IMR-90 (cell line): ENCODE results near the gene CTNNA1. TPM values are rescaled to one million over a fixed set of nuclear protein-coding genes. Genes with fewer than 3 reads are reported as not detected.
A peak's percentile ranks its signal among the peaks of the same experiment; 100 is the strongest.

ENCODE experiments used
- ATAC-seq: fragments of 200-7000 bp; cut with Tn5 transposase; 2 replicates; pipeline ENCODE4 v1.9.1; 2020; ENCODE audit warnings: low read depth, mild to moderate bottlenecking, moderate library complexity
- BruUV-seq: library from RNA; stranded (reverse); fragments of 400-500 nt; replicated peaks from 2 replicates; lab custom pipeline; 2021; lab: Mats Ljungman, UMichigan
- CTCF ChIA-PET: fragments of 300-600 bp; formaldehyde crosslinking; extraction: SDS; loops from one replicate; lab custom pipeline; 2021; ENCODE audit warnings: antibody characterized with exemption; lab: Yijun Ruan, JAX
- POLR2A ChIA-PET: fragments of 300-600 bp; sonication (Branson Sonifier 250); formaldehyde crosslinking; loops from one replicate; lab custom pipeline; 2022; ENCODE audit warnings: antibody characterized with exemption; ENCODE audit not compliant: unreplicated experiment; lab: Charles Lee
- DNase-seq: peaks from one replicate; pipeline ENCODE4 v3.0.0; 2013
- H2AFZ ChIP-seq: replicated peaks from 2 replicates; pipeline ENCODE3; 2013; ENCODE audit warnings: low read length, mild to moderate bottlenecking; ENCODE audit not compliant: poor library complexity
- H2AK5ac ChIP-seq: 2 replicates; pipeline ENCODE4 v1.6.1; 2013; ENCODE audit warnings: low read depth, low read length, inconsistent platforms
- H2AK9ac ChIP-seq: replicated peaks from 2 replicates; pipeline ENCODE3; 2013; ENCODE audit warnings: mild to moderate bottlenecking, low read depth, low read length, moderate library complexity; ENCODE audit not compliant: poor library complexity
- H2BK120ac ChIP-seq: 2 replicates; pipeline ENCODE4 v1.6.1; 2013; ENCODE audit warnings: low read depth, low read length, inconsistent platforms
- H2BK15ac ChIP-seq: 3 replicates; pipeline ENCODE4 v1.6.1; 2013; ENCODE audit warnings: low read depth, low read length, inconsistent platforms
- H2BK20ac ChIP-seq: 2 replicates; pipeline ENCODE4 v1.6.1; 2013; ENCODE audit warnings: low read depth, mild to moderate bottlenecking, inconsistent platforms, low read length, moderate library complexity
- H2BK5ac ChIP-seq: 2 replicates; pipeline ENCODE4 v1.6.1; 2013; ENCODE audit warnings: mild to moderate bottlenecking, low read depth, low read length, inconsistent platforms; ENCODE audit not compliant: poor library complexity, severe bottlenecking
- H3K14ac ChIP-seq: replicated peaks from 2 replicates; pipeline ENCODE4 v1.6.1; 2013; ENCODE audit warnings: low read depth, low read length, inconsistent platforms
- H3K18ac ChIP-seq: 2 replicates; pipeline ENCODE4 v1.6.1; 2013; ENCODE audit warnings: low read depth, low read length, control low read depth
- H3K23ac ChIP-seq: 2 replicates; pipeline ENCODE4 v1.6.1; 2013; ENCODE audit warnings: low read depth, low read length, inconsistent platforms
- H3K27ac ChIP-seq: 2 replicates; pipeline ENCODE4 v1.5.1; 2013; ENCODE audit warnings: mild to moderate bottlenecking, control low read depth, low read length; ENCODE audit not compliant: insufficient read depth
- H3K27me3 ChIP-seq: 2 replicates; pipeline ENCODE4 v1.6.1; 2013; ENCODE audit warnings: low read length; ENCODE audit not compliant: control insufficient read depth, insufficient read depth
- H3K36me3 ChIP-seq: 2 replicates; pipeline ENCODE4 v1.6.1; 2013; ENCODE audit warnings: low read length, mixed read lengths; ENCODE audit not compliant: control insufficient read depth, insufficient read depth
- H3K4ac ChIP-seq: 2 replicates; pipeline ENCODE4 v1.6.1; 2013; ENCODE audit warnings: low read depth, low read length, inconsistent platforms
- H3K4me1 ChIP-seq: 2 replicates; pipeline ENCODE4 v1.6.1; 2013; ENCODE audit warnings: low read length, mixed read lengths; ENCODE audit not compliant: control insufficient read depth, insufficient read depth
- H3K4me2 ChIP-seq: 2 replicates; pipeline ENCODE4 v1.6.1; 2013; ENCODE audit warnings: low read depth, mild to moderate bottlenecking, control low read depth, low read length, moderate library complexity
- H3K4me3 ChIP-seq: 2 replicates; pipeline ENCODE4 v1.5.1; 2013; ENCODE audit warnings: low read depth, mild to moderate bottlenecking, control low read depth, low read length, moderate library complexity; ENCODE audit not compliant: insufficient read depth
- H3K56ac ChIP-seq: 2 replicates; pipeline ENCODE4 v1.6.1; 2013; ENCODE audit warnings: low read length, inconsistent platforms; ENCODE audit not compliant: insufficient read depth; ENCODE audit errors: extremely low read depth
- H3K79me1 ChIP-seq, 2 experiments: 2 replicates each; pipeline ENCODE4 v1.6.1; 2013; ENCODE audit warnings: low read length in 2 of 2, inconsistent platforms in 1 of 2, low read depth in 1 of 2
- H3K9ac ChIP-seq: 2 replicates; pipeline ENCODE4 v1.6.1; 2013; ENCODE audit warnings: low read depth, low read length, control low read depth
- H3K9me1 ChIP-seq: 2 replicates; pipeline ENCODE4 v1.6.1; 2013; ENCODE audit warnings: low read length, inconsistent platforms; ENCODE audit not compliant: insufficient read depth
- H3K9me3 ChIP-seq: 2 replicates; pipeline ENCODE4 v1.6.1; 2013; ENCODE audit warnings: low read length; ENCODE audit not compliant: control insufficient read depth, insufficient read depth
- H4K20me1 ChIP-seq: 2 replicates; pipeline ENCODE4 v1.6.1; 2013; ENCODE audit warnings: low read length, inconsistent platforms; ENCODE audit not compliant: insufficient read depth
- H4K5ac ChIP-seq: 2 replicates; pipeline ENCODE4 v1.6.1; 2013; ENCODE audit warnings: mild to moderate bottlenecking, low read depth, low read length, control low read depth
- H4K8ac ChIP-seq, 2 experiments: 2 replicates each; pipeline ENCODE4 v1.6.1; 2013; ENCODE audit warnings: low read depth in 2 of 2, low read length in 2 of 2, control low read depth in 1 of 2, inconsistent platforms in 1 of 2
- H4K91ac ChIP-seq: 2 replicates; pipeline ENCODE4 v1.6.1; 2013; ENCODE audit warnings: low read depth, low read length, inconsistent platforms; ENCODE audit not compliant: insufficient read depth
- BHLHE40 ChIP-seq: fragments of 150-350 bp; IDR thresholded peaks from 2 replicates; pipeline ENCODE4 v1.6.1; 2016; ENCODE audit warnings: mild to moderate bottlenecking, low read depth, low read length
- CEBPB ChIP-seq: IDR thresholded peaks from 2 replicates; pipeline ENCODE4 v1.6.1; 2012; ENCODE audit warnings: low read depth, low read length, improper control_type of control experiment
- CHD1 ChIP-seq: IDR thresholded peaks from 2 replicates; pipeline ENCODE4 v1.6.1; 2012; ENCODE audit warnings: low read depth, low read length, improper control_type of control experiment
- CTCF ChIP-seq: conservative IDR thresholded peaks from 2 replicates; pipeline ENCODE4 v1.5.1; 2012; ENCODE audit warnings: mild to moderate bottlenecking, low read depth, low read length, improper control_type of control experiment
- MAFK ChIP-seq: IDR thresholded peaks from 2 replicates; pipeline ENCODE4 v1.6.1; 2012; ENCODE audit warnings: low read depth, low read length, improper control_type of control experiment
- MAZ ChIP-seq: IDR thresholded peaks from 2 replicates; pipeline ENCODE4 v1.6.1; 2012; ENCODE audit warnings: low read depth, mild to moderate bottlenecking, low read length, improper control_type of control experiment, moderate library complexity, borderline replicate concordance
- MXI1 ChIP-seq: IDR thresholded peaks from 2 replicates; pipeline ENCODE4 v1.6.1; 2012; ENCODE audit warnings: low read depth, mild to moderate bottlenecking, low read length, moderate library complexity, borderline replicate concordance
- NFE2L2 ChIP-seq: fragments of 150-350 bp; IDR thresholded peaks from 2 replicates; pipeline ENCODE4 v1.6.1; 2016; ENCODE audit warnings: low read depth, mild to moderate bottlenecking, low read length
- POLR2A ChIP-seq: IDR thresholded peaks from 2 replicates; pipeline ENCODE4 v1.6.1; 2012; ENCODE audit warnings: mild to moderate bottlenecking, low read depth, low read length
- RAD21 ChIP-seq: IDR thresholded peaks from 2 replicates; pipeline ENCODE4 v1.6.1; 2012; ENCODE audit warnings: low read length, improper control_type of control experiment
- RCOR1 ChIP-seq: IDR thresholded peaks from 2 replicates; pipeline ENCODE4 v1.6.1; 2012; ENCODE audit warnings: mild to moderate bottlenecking, low read length, improper control_type of control experiment; ENCODE audit not compliant: insufficient replicate concordance
- RFX5 ChIP-seq: IDR thresholded peaks from 2 replicates; pipeline ENCODE4 v1.8.0; 2012; ENCODE audit warnings: low read depth, mild to moderate bottlenecking, low read length, moderate library complexity
- SMC3 ChIP-seq: fragments of 150-350 bp; IDR thresholded peaks from 2 replicates; pipeline ENCODE4 v1.6.1; 2016; ENCODE audit warnings: low read depth, mild to moderate bottlenecking, antibody characterized with exemption, low read length, moderate library complexity
- WGBS, 2 experiments: methylation state at CpG; one replicate each; pipeline versions ENCODE4 v1.1.5 to v1.1.7; 2013; ENCODE audit warnings: missing lambda C conversion rate in 2 of 2; ENCODE audit not compliant: insufficient read length in 1 of 2; ENCODE audit errors: extremely low coverage in 2 of 2; 5-methylcytosine and 5-hydroxymethylcytosine counted together
- dilution Hi-C: fragments of 300-500 bp; cut with HindIII; formaldehyde crosslinking; loops from one replicate; pipeline ENCODE4 v1.14.3; 2018; ENCODE audit warnings: low sequenced_read_pairs; ENCODE audit not compliant: unreplicated experiment
- in situ Hi-C: fragments of 300-500 bp; cut with MboI; formaldehyde crosslinking; loops from 3 replicates; pipeline ENCODE4 v1.14.3; 2019; ENCODE audit warnings: low sequenced_read_pairs, inconsistent platforms, mixed read lengths
- intact Hi-C: fragments of 100-400 bp; cut with micrococcal nuclease; formaldehyde crosslinking; loops from 2 replicates; pipeline ENCODE4 v1.10.0; 2022
- polyA plus RNA-seq, 3 experiments: library from polyadenylated mRNA; depleted of rRNA; stranded (reverse); fragments of >200 nt; gene quantifications; 2 replicates each; pipeline ENCODE4 v1.2.3, GENCODE V29; 2012; ENCODE audit warnings: low replicate concordance in 1 of 3
- total RNA-seq: library from RNA; depleted of rRNA; stranded (reverse); fragments of >200 nt; gene quantifications from 2 replicates; pipeline ENCODE4 v1.2.3, GENCODE V29; 2012
- TF ChIP-seq, protein P1 (sequence below): fragments of 150-350 bp; IDR thresholded peaks from 2 replicates; pipeline ENCODE4 v1.6.1; 2017; ENCODE audit warnings: mild to moderate bottlenecking, antibody characterized with exemption, low read length, low read depth
- TF ChIP-seq, protein P2 (sequence below): fragments of 150-350 bp; IDR thresholded peaks from 2 replicates; pipeline ENCODE4 v1.6.1; 2016; ENCODE audit warnings: low read depth, mild to moderate bottlenecking, low read length, moderate library complexity, borderline replicate concordance

Gene CTNNA1
- total and polyA plus RNA-seq, 2 of the 4 experiments (the other 2 are of a cell fraction), result 220 to 471 TPM

DNA sequence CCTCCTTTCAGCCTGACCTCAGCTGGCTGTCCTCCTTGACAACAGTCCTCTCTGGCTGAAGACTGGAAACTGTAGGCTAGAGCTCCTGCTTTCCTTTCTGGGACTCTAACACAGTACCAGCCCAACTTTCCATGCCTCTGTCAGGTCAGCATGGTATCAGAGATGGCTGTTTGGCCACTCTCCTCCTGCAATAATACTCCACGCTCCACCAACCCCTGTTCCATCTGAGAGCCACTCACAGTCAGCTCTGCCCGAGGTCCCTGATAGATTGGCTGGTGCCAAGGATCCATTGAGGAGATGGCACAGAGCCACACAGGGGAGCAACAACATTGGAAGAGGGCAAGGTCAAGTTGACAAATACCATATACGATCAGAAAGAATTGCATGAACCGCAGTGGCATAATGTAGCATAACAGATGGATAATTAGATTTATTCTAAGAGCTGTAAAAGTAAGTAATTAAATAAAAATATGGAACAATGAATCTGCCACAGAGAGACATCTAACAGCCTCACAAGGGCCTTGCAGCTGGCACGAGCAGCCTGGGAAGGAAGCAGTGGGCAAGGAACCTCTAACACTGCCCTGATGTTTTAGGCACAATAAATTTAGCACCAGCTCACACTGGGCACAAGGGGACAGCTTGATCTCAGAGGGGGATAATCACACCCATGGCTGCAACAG lies 216.2 kb downstream of the CTNNA1 start:
- H3K9ac ChIP-seq, result no peak overlapping the region
- H3K18ac ChIP-seq, result no peak overlapping the region
- H3K56ac ChIP-seq, result no peak overlapping the region
- no peak overlapping the region for H3K4ac ChIP-seq
- H3K14ac ChIP-seq, result no peak overlapping the region
- in situ Hi-C loops, result no loop called here
- no TSS peak for BruUV-seq
- TF ChIP-seq BHLHE40 (no peak), MAZ (no peak), SMC3 (no peak), RAD21 (no peak), CHD1 (no peak), NFE2L2 (no peak), MXI1 (no peak), POLR2A (no peak), RCOR1 (no peak), CEBPB (no peak), MAFK (no peak), RFX5 (no peak), CTCF (no peak)
- TF ChIP-seq, protein P1, sequence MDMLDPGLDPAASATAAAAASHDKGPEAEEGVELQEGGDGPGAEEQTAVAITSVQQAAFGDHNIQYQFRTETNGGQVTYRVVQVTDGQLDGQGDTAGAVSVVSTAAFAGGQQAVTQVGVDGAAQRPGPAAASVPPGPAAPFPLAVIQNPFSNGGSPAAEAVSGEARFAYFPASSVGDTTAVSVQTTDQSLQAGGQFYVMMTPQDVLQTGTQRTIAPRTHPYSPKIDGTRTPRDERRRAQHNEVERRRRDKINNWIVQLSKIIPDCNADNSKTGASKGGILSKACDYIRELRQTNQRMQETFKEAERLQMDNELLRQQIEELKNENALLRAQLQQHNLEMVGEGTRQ, result no peak
- TF ChIP-seq, protein P2, sequence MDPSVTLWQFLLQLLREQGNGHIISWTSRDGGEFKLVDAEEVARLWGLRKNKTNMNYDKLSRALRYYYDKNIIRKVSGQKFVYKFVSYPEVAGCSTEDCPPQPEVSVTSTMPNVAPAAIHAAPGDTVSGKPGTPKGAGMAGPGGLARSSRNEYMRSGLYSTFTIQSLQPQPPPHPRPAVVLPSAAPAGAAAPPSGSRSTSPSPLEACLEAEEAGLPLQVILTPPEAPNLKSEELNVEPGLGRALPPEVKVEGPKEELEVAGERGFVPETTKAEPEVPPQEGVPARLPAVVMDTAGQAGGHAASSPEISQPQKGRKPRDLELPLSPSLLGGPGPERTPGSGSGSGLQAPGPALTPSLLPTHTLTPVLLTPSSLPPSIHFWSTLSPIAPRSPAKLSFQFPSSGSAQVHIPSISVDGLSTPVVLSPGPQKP, result no peak
- peaks cover 8% of the 10 kb centered on the region for H3K9me1 ChIP-seq
- no peak overlapping the region for H2BK120ac ChIP-seq
- peaks cover 0 to 3% of the 10 kb centered on the region in 2 experiments; a peak in 1 of 4 replicates for H3K79me1 ChIP-seq
- no peaks in the 10 kb centered on the region for H3K27me3 ChIP-seq
- H3K27ac ChIP-seq, result no peak overlapping the region
- dilution Hi-C loops, result no loop called here
- H3K4me3 ChIP-seq, result no peak overlapping the region
- POLR2A ChIA-PET, result no interaction called here
- no peak overlapping the region for H2AFZ ChIP-seq
- H3K9me3 ChIP-seq, result no peaks in the 10 kb centered on the region
- peak overlapping the region; percentile 52 for H2AK9ac ChIP-seq
- H3K36me3 ChIP-seq, result no peaks in the 10 kb centered on the region
- no peak for DNase-seq
- no peak overlapping the region for H2BK20ac ChIP-seq
- H4K20me1 ChIP-seq, result no peaks in the 10 kb centered on the region
- peaks cover 13% of the 10 kb centered on the region for H3K4me1 ChIP-seq
- no peak overlapping the region for H2BK15ac ChIP-seq
- H3K4me2 ChIP-seq, result no peak overlapping the region
- no peak overlapping the region for H3K23ac ChIP-seq
- intact Hi-C loops, result no loop called here
- CTCF ChIA-PET, result no interaction called here
- 83% methylated on average over 2 of the region's 5 CpGs; no CpG with 5 or more reads in 1 of the 2 experiments for WGBS, 2 experiments
- H4K8ac ChIP-seq, result no peak overlapping the region
- no peak overlapping the region for H4K5ac ChIP-seq
- no peak overlapping the region for H2AK5ac ChIP-seq
- H2BK5ac ChIP-seq, result no peak overlapping the region
- ATAC-seq, result no peak
- no peak overlapping the region for H4K91ac ChIP-seq
